HepG2 (cell line): ENCODE measurements around the gene ZDHHC7. TPM values are rescaled to one million over a fixed set of nuclear protein-coding genes. Genes with fewer than 3 reads are reported as not detected.

Experiments used
- ATAC-seq: fragments of 200-7000 bp; cut with Tn5 transposase; 3 replicates; pipeline ENCODE4 v1.9.1; 2020; ENCODE audit warnings: mild to moderate bottlenecking, moderate library complexity
- BruUV-seq: library from RNA; stranded (reverse); fragments of 400-500 nt; replicated peaks from 2 replicates; lab custom pipeline; 2021; lab: Mats Ljungman, UMichigan
- CTCF ChIA-PET: fragments of 300-600 bp; formaldehyde crosslinking; extraction: SDS; loops from one replicate; lab custom pipeline; 2021; ENCODE audit warnings: low total read pairs, inconsistent platforms, low intra/inter-chr PET ratio; lab: Yijun Ruan, JAX
- POLR2A ChIA-PET: fragments of 350-600 bp; sonication (Branson Sonifier 250); formaldehyde crosslinking; loops from one replicate; lab custom pipeline; 2020; ENCODE audit warnings: antibody characterized with exemption, inconsistent platforms; lab: Yijun Ruan, JAX
- DNase-seq: peaks from one replicate; pipeline ENCODE4 v3.0.0-alpha.2; 2015; ENCODE audit warnings: low spot score
- FAIRE-seq: peaks from 3 replicates; lab custom pipeline; 2011; peaks lifted over from hg19 to GRCh38; lab: Jason Lieb, UNC
- H2AFZ ChIP-seq: one replicate; pipeline ENCODE4 v1.6.1; 2011; ENCODE audit warnings: low read length, inconsistent platforms
- H3K27ac ChIP-seq: fragments of 300-600 bp; 3 replicates; pipeline ENCODE4 v1.8.0; 2011; ENCODE audit warnings: mixed run types, mild to moderate bottlenecking, mixed read lengths, low read length, inconsistent platforms; ENCODE audit not compliant: insufficient read depth; ENCODE audit errors: extremely low read length
- H3K27me3 ChIP-seq, 2 experiments: fragments of 200-600 bp in 1 of 2; 2 replicates in 1 of 2; 3 replicates in 1 of 2; pipeline versions ENCODE4 v1.6.0 to v1.8.0; 2011; ENCODE audit warnings: low read length in 2 of 2, mild to moderate bottlenecking in 2 of 2, moderate library complexity in 2 of 2, inconsistent platforms in 1 of 2; ENCODE audit not compliant: insufficient read depth in 2 of 2, control insufficient read depth in 1 of 2
- H3K36me3 ChIP-seq, 2 experiments: fragments of 200-600 bp in 1 of 2; replicated peaks in 1 of 2; 2 replicates in 1 of 2; 3 replicates in 1 of 2; pipeline versions ENCODE4 v1.5.1 to v1.8.0; 2011; ENCODE audit warnings: low read length in 2 of 2, inconsistent platforms in 1 of 2; ENCODE audit not compliant: insufficient read depth in 2 of 2, control insufficient read depth in 1 of 2
- H3K4me1 ChIP-seq: 2 replicates; pipeline ENCODE4 v1.5.1; 2012; ENCODE audit warnings: low read length, inconsistent platforms; ENCODE audit not compliant: insufficient read depth
- H3K4me2 ChIP-seq: 2 replicates; pipeline ENCODE4 v1.6.0; 2011; ENCODE audit warnings: low read depth, low read length, inconsistent platforms
- H3K4me3 ChIP-seq, 3 experiments: fragments of 200-600 bp in 1 of 3; sonication (generic), shearing (Covaris generic) in 1 of 3; replicated peaks in 1 of 3; 2 replicates each; pipeline ENCODE4 v1.5.1; 2011 to 2016; ENCODE audit warnings: low read length in 3 of 3, inconsistent platforms in 2 of 3, low read depth in 2 of 3, mild to moderate bottlenecking in 2 of 3, control low read depth in 1 of 3, mixed read lengths in 1 of 3; ENCODE audit not compliant: insufficient read depth in 1 of 3
- H3K79me2 ChIP-seq: one replicate; pipeline ENCODE4 v1.6.1; 2011; ENCODE audit warnings: low read length, inconsistent platforms; ENCODE audit not compliant: insufficient read depth
- H3K9ac ChIP-seq: 2 replicates; pipeline ENCODE4 v1.6.0; 2011; ENCODE audit warnings: mild to moderate bottlenecking, low read depth, low read length, inconsistent platforms; ENCODE audit not compliant: insufficient read depth
- H3K9me3 ChIP-seq: 2 replicates; pipeline ENCODE4 v1.5.1; 2012; ENCODE audit warnings: mild to moderate bottlenecking, low read length
- H4K20me1 ChIP-seq: 2 replicates; pipeline ENCODE4 v1.6.0; 2011; ENCODE audit warnings: inconsistent platforms, mild to moderate bottlenecking, low read length, moderate library complexity; ENCODE audit not compliant: insufficient read depth
- CCAR2 ChIP-seq: fragments of 200-400 bp; formaldehyde crosslinking; optimal IDR thresholded peaks from 2 replicates; pipeline ENCODE3; 2018; ENCODE audit warnings: low read depth, mild to moderate bottlenecking, low read length, moderate library complexity
- SCMH1 ChIP-seq: sonication (generic); formaldehyde crosslinking; IDR thresholded peaks from 2 replicates; pipeline ENCODE4 v1.9.0; 2021; ENCODE audit warnings: missing genetic modification reagents, mild to moderate bottlenecking, borderline replicate concordance
- ZNF225 ChIP-seq: sonication (generic); formaldehyde crosslinking; IDR thresholded peaks from 2 replicates; pipeline ENCODE4 v1.4.0; 2020; ENCODE audit warnings: mild to moderate bottlenecking, missing genetic modification reagents
- ZNF737 ChIP-seq: sonication (generic); formaldehyde crosslinking; IDR thresholded peaks from 2 replicates; pipeline ENCODE4 v1.5.0; 2020; ENCODE audit warnings: missing genetic modification reagents, mild to moderate bottlenecking, borderline replicate concordance
- ZNF768 ChIP-seq: sonication (generic); formaldehyde crosslinking; IDR thresholded peaks from 2 replicates; pipeline ENCODE4 v1.4.0; 2020; ENCODE audit warnings: missing genetic modification reagents
- WGBS: methylation state at CpG from one replicate; pipeline ENCODE4 v1.1.6; 2017; ENCODE audit warnings: low lambda C conversion rate; 5-methylcytosine and 5-hydroxymethylcytosine counted together
- in situ Hi-C: cut with HindIII; loops from 2 replicates; pipeline ENCODE4 v1.10.0; 2017; ENCODE audit warnings: low pct_unique_long_range_greater_than_20kb; ENCODE audit not compliant: extremely low pct_ligation_motif_present
- intact Hi-C: fragments of 100-400 bp; cut with micrococcal nuclease; formaldehyde crosslinking; loops from one replicate; pipeline ENCODE4 v1.10.0; 2022; ENCODE audit not compliant: unreplicated experiment
- polyA plus RNA-seq, 8 experiments: library from polyadenylated mRNA; depleted of rRNA in 3 of 8; stranded (reverse) in 7 of 8; unstranded in 1 of 8; fragments of >200 nt; fragmentation: Illumina TruSeq in 4 of 8; extraction: Trizol in 4 of 8; gene quantifications; 2 replicates each; pipeline versions ENCODE4 v1.2.1 to v1.2.3, GENCODE V29; 2011 to 2016; ENCODE audit warnings: low read depth in 4 of 8, missing spikeins in 1 of 8, mixed read lengths in 1 of 8; ENCODE audit not compliant: insufficient read depth in 1 of 8
- total RNA-seq, 5 experiments: library from RNA; depleted of rRNA; stranded (reverse); fragments of >200 nt; fragmentation: Illumina TruSeq; extraction: Trizol; gene quantifications; 2 replicates each; pipeline ENCODE4 v1.2.3, GENCODE V29; 2016; ENCODE audit warnings: low read depth in 1 of 5
- TF ChIP-seq, protein P1 (sequence below): IDR thresholded peaks from 2 replicates; pipeline ENCODE4 v1.6.1; 2016; ENCODE audit warnings: low read depth
- TF ChIP-seq, protein P2 (sequence below): sonication (generic); formaldehyde crosslinking; IDR thresholded peaks from 2 replicates; pipeline ENCODE4 v1.8.0; 2022; ENCODE audit warnings: missing genetic modification reagents, mild to moderate bottlenecking, inconsistent platforms, borderline replicate concordance

Gene ZDHHC7
- total and polyA plus RNA-seq, 2 of the 13 experiments (the other 11 are each of a cell fraction or from before 2014, with no cell fraction given) = 46.8 to 67.6 TPM

DNA sequence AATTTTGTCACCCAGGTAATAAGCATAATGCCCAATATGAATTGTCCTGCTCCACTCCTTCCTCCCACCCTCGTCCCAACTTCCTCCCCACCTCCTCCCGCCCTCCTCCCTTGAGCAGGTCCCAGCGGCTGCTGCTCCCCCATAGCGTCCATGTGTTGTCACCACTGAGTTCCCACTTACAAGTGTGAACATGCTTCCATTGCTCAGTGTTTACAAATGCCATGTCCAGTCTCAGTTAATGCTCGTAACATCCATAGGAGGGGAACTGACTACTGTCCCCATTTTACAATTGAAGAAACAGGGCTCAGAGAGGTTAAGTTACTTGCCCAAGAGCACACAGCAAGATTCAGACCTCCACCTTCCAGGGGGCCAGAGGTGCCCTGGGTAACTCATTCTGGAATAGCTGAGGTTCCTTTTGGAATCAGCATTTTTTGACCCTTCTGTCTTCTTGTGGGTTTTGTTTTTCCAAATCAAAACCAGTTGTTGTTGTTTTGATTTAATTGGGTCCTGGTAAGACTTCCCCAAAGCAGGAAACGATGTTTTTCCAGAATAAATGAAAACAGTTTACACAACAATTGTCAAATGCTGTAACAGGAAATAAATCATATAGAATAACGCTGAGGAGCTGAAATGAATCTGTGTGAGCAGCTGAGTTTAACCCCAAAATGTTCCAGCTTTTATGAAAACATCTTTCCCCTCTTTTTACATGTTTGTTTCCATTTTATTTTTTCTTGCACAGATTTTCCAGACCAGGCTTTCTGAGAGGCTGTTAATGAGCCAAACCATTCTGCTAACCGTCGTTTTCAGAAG, 73.9 kb downstream of the ZDHHC7 start:
- ATAC-seq = no peak
- no peak for DNase-seq
- CTCF ChIA-PET = no interaction called here
- Histone ChIP-seq H3K27ac (no peak overlapping the region), H3K9me3 (no peaks in the 10 kb centered on the region), H3K36me3 (no peaks in the 10 kb centered on the region), H3K9ac (no peak overlapping the region), H3K4me1 (peaks cover 22% of the 10 kb centered on the region), H3K4me3 (no peak overlapping the region), H3K27me3 (peaks cover 9 to 54% of the 10 kb centered on the region in 2 experiments; a peak in 4 of 5 replicates), H3K79me2 (no peaks in the 10 kb centered on the region), H3K4me2 (no peak overlapping the region), H2AFZ (no peak overlapping the region), H4K20me1 (no peaks in the 10 kb centered on the region; the same call in 1 of the 2 replicates)
- no peak for FAIRE-seq
- POLR2A ChIA-PET = no interaction called here
- TF ChIP-seq CCAR2 (no peak), ZNF768 (peak; percentile 78; the same call in 1 of the 2 replicates), ZNF225 (CRISPR knock-in tag) (no peak), SCMH1 (CRISPR knock-in tag) (no peak), ZNF737 (CRISPR knock-in tag) (no peak)
- TF ChIP-seq, protein P1, sequence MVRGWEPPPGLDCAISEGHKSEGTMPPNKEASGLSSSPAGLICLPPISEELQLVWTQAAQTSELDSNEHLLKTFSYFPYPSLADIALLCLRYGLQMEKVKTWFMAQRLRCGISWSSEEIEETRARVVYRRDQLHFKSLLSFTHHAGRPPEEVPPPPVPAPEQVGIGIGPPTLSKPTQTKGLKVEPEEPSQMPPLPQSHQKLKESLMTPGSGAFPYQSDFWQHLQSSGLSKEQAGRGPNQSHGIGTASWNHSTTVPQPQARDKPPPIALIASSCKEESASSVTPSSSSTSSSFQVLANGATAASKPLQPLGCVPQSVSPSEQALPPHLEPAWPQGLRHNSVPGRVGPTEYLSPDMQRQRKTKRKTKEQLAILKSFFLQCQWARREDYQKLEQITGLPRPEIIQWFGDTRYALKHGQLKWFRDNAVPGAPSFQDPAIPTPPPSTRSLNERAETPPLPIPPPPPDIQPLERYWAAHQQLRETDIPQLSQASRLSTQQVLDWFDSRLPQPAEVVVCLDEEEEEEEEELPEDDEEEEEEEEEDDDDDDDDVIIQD = no peak
- TF ChIP-seq, protein P2, sequence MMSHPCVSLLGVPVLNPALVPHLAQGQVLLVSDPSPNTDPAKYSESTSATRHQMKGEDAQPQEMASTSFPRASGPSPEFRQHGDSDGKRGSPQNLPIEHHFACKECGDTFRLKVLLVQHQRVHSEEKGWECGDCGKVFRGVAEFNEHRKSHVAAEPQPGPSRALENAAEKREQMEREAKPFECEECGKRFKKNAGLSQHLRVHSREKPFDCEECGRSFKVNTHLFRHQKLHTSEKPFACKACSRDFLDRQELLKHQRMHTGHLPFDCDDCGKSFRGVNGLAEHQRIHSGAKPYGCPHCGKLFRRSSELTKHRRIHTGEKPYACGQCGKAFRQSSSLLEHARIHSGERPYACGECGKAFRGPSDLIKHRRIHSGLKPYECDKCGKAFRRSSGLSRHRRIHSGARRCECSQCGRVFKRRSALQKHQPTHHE (CRISPR knock-in tag) = no peak
- intact Hi-C loops (no loop called here), in situ Hi-C loops (no loop called here)
- no TSS peak for BruUV-seq
- WGBS = 49% methylated on average over 9 of the region's 9 CpGs
